Psoas muscle (tissue), 8 donors: Measurements from ENCODE around the gene CFAP46. TPM values are rescaled to one million over a fixed set of nuclear protein-coding genes. Genes with fewer than 3 reads are reported as not detected.

ENCODE experiments used
- ATAC-seq, 4 donors: fragments of 200-7000 bp; cut with Tn5 transposase; one replicate each; pipeline ENCODE4 v1.9.1; 2020; ENCODE audit warnings: moderate library complexity in 3 of 4, mild to moderate bottlenecking in 2 of 4
- DNase-seq, 2 donors: peaks; one replicate each; pipeline ENCODE4 v3.0.0-alpha.2; 2020
- H3K27ac ChIP-seq: fragments of 200-600 bp; one replicate; pipeline ENCODE4 v1.8.0; 2022
- H3K27me3 ChIP-seq, 3 donors: fragments of 200-600 bp in 1 of 3; one replicate each; pipeline versions ENCODE4 v1.6.1 to v1.8.0; 2013 to 2022; ENCODE audit warnings: low read length in 2 of 3, mild to moderate bottlenecking in 2 of 3, moderate library complexity in 1 of 3; ENCODE audit not compliant: insufficient read depth in 3 of 3
- H3K36me3 ChIP-seq, 2 donors: fragments of 200-600 bp in 1 of 2; one replicate each; pipeline versions ENCODE4 v1.6.1 to v1.8.0; 2013 to 2022; ENCODE audit warnings: low read depth in 1 of 2, mild to moderate bottlenecking in 1 of 2, moderate library complexity in 1 of 2; ENCODE audit not compliant: insufficient read depth in 1 of 2
- H3K4me1 ChIP-seq: fragments of 200-600 bp; one replicate; pipeline ENCODE4 v1.8.0; 2022
- H3K4me3 ChIP-seq: fragments of 200-600 bp; one replicate; pipeline ENCODE4 v1.8.0; 2022; ENCODE audit warnings: mild to moderate bottlenecking
- H3K9me3 ChIP-seq: fragments of 200-600 bp; one replicate; pipeline ENCODE4 v1.8.0; 2022
- WGBS, 3 donors: extraction: QIAGEN DNeasy Blood & Tissue Kit; methylation state at CpG; one replicate each; pipeline versions ENCODE4 v1.1.6 to v1.1.7; 2013; 5-methylcytosine and 5-hydroxymethylcytosine counted together
- intact Hi-C, 2 donors: fragments of 100-400 bp; cut with DNase I; formaldehyde crosslinking; loops; one replicate each; pipeline versions ENCODE4 v1.11.0 to v1.14.2; 2022
- polyA plus RNA-seq, 3 donors: library from polyadenylated mRNA; stranded (reverse); fragments of 200-250 nt; gene quantifications; one replicate each; pipeline ENCODE4 v1.2.3, GENCODE V29; 2013
- total RNA-seq, 4 donors: library from RNA; stranded (reverse); fragmentation: NEBNext Ultra II Directional in 2 of 4; extraction: Animal tissue kit (Norgen Biotek cat#: 25700) in 2 of 4; gene quantifications; one replicate each; pipeline versions ENCODE4 v1.2.1 to v1.2.4, GENCODE V29; 2021 to 2023
- TF ChIP-seq, protein P1 (sequence below): fragments of 200-600 bp; IDR thresholded peaks from one replicate; pipeline ENCODE4 v1.8.0; 2022; ENCODE audit warnings: antibody characterized with exemption
- donor health status: healthy with polysubstance abuse.
- donor health status: DM: no; HTN: no; CAD: no; lungs with moderate emphysema.
- donor health status: Bipolar disorder and iron deficiency.
- donor health status: healthy.
- donor health status: DM: yes; HTN: yes; CAD: no.
- donor health status: DM: no; HTN: no; CAD: no.
- donor health status: DM: no; HTN: no; CAD: no.
- donor health status: DM: yes; HTN: yes; CAD: no.

The CFAP46 gene
- total and polyA plus RNA-seq, 7 donors = 3.9 to 25.4 (median 13.8) TPM

DNA sequence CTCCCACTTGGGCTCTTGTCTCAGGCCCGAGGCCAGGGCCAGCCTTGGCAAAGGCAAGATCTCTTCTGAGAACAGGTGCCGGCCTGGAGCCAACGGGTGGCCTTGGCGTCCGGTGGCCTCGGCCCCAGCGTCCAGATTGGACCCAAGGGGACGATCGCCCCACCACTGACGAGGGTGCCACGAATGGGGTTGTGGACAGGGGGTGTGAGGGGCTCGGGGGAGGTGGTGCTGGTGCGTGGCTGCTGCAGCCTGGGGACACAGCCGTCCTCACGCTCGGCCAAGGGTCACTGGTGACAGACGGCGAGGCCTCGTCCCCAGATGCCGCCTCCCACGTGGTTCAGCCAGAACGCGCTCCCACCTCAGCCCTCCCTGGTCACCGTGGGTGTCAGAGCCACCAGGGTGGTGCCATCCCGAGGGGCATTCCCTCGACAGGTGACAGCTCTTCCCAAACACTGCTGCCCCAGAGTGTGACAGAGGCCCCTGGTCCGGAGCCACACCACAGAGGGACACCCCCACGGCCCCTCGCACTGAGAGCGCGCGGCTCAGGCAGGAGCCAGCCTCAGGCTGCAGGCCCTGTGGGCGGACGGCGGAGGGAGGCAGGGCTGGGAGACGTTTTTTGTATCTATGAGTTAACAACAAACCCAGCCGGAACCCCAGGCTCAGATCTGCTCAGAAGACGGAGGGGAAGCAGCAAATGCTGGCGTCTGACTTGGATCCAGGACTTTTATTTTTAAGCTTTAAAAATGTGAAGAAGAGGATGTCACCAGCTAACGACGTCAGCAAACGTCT, 18.5 kb upstream of the CFAP46 start:
- Histone ChIP-seq H3K4me1 (no peaks in the 10 kb centered on the region), H3K9me3 (no peaks in the 10 kb centered on the region), H3K27ac (no peak overlapping the region), H3K27me3 (peaks cover 0 to 61% (median 20%) of the 10 kb centered on the region in 3 donors), H3K36me3 (no peaks in the 10 kb centered on the region), H3K4me3 (no peak overlapping the region)
- intact Hi-C loops = no loop called here
- 54 to 73% (median 68%) methylated on average over 42 of the region's 42 CpGs for WGBS, 3 donors
- ATAC-seq (no peak), DNase-seq (peak in 1 of 2 donors; percentile 25)
- TF ChIP-seq, protein P1, sequence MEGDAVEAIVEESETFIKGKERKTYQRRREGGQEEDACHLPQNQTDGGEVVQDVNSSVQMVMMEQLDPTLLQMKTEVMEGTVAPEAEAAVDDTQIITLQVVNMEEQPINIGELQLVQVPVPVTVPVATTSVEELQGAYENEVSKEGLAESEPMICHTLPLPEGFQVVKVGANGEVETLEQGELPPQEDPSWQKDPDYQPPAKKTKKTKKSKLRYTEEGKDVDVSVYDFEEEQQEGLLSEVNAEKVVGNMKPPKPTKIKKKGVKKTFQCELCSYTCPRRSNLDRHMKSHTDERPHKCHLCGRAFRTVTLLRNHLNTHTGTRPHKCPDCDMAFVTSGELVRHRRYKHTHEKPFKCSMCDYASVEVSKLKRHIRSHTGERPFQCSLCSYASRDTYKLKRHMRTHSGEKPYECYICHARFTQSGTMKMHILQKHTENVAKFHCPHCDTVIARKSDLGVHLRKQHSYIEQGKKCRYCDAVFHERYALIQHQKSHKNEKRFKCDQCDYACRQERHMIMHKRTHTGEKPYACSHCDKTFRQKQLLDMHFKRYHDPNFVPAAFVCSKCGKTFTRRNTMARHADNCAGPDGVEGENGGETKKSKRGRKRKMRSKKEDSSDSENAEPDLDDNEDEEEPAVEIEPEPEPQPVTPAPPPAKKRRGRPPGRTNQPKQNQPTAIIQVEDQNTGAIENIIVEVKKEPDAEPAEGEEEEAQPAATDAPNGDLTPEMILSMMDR = no peak

DNA sequence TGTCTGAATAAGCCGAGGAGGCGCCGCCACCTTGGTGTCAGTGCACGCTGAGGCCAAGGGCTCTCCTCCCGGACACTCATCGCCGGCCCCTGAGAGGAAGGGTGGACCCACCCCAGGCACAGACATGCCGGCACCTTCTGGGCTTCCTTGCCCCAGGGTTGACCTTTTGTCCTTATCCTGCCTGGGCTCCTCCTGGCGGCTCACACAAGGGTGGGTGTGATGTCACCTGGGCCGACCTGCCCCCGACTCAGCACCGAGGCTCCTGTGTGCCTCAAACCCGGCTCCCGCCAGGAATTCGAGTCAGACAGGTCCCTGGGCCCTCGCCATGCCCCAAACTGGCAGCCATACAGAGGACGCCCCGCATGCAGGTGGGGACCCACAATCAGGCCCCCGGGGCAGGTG, 17.7 kb upstream of the CFAP46 start:
- 76 to 83% (median 83%) methylated on average over 14 to 19 of the region's 19 CpGs for WGBS, 3 donors
- intact Hi-C loops = no loop called here
- no peak overlapping the region for H3K4me3 ChIP-seq
- ATAC-seq (no peak), DNase-seq (no peak)
- H3K27me3 ChIP-seq = peaks cover 0 to 64% (median 18%) of the 10 kb centered on the region in 3 donors
- no peak overlapping the region for H3K27ac ChIP-seq
- TF ChIP-seq, protein P1 = no peak
- no peaks in the 10 kb centered on the region for H3K4me1 ChIP-seq
- H3K9me3 ChIP-seq = no peaks in the 10 kb centered on the region
- no peaks in the 10 kb centered on the region for H3K36me3 ChIP-seq

DNA sequence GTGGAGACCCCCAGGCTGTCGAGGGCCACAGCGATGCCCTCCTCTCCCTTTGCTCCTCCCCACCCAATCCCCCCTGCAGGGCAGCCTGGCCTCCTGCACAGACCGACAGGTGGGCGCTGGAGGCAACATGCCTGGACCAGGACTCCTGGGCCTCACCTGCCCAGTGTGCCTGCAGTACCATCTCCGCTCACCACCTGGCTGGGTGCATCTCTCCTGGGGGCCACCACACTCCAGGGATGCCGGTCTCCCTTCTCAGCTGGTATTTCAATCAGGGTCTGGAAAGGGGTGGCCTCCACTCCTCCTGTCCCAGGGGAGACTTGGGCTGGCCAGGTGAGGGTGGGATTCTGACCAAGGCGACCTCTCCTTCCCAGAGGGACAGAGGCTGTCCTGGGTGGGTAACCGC, 17.2 kb upstream of the CFAP46 start:
- peaks cover 0 to 65% (median 14%) of the 10 kb centered on the region in 3 donors for H3K27me3 ChIP-seq
- WGBS, 3 donors = 88 to 93% (median 91%) methylated on average over 7 to 8 of the region's 8 CpGs
- no peak overlapping the region for H3K27ac ChIP-seq
- H3K36me3 ChIP-seq = no peaks in the 10 kb centered on the region
- H3K4me1 ChIP-seq = no peaks in the 10 kb centered on the region
- H3K9me3 ChIP-seq = no peaks in the 10 kb centered on the region
- TF ChIP-seq, protein P1 = no peak
- ATAC-seq = no peak
- intact Hi-C loops = no loop called here
- H3K4me3 ChIP-seq = no peak overlapping the region
- no peak for DNase-seq

DNA sequence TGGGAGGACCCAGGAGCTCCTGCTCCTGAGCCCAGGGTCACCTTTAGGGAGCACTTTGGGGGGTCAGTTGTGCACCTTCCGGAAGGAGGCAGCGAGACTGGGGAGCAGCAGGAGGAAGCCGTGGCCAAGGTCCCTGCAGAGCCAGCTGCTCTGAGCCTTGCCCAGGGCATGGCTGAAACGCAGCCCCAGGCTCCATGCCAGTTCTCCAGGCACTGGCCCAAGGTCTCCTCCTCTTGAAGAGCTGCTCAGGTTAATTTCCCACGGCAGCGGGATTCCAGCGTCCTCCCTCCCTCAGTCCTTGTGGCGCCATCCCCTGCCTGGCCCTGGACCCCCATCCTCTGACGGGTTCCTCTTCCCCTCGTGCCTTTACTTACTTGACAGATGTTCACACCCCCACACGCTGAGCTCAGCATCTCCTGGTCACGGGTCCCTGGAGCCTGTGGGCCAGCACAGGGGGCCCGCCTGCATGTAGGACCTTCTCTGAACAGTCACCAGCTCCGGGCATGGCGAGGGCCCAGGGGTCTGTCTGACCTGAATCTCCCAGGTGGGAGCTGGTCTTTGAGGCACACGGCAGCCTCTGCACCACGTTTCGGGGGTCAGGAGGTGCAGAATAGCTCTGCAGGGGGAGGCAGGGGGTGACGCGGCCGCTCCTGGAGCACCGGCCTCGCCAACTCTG, 16.7 kb upstream of the CFAP46 start:
- TF ChIP-seq, protein P1 = no peak
- Histone ChIP-seq H3K4me3 (no peak overlapping the region), H3K27me3 (peaks cover 0 to 66% (median 10%) of the 10 kb centered on the region in 3 donors), H3K36me3 (no peaks in the 10 kb centered on the region), H3K27ac (no peak overlapping the region), H3K9me3 (no peaks in the 10 kb centered on the region), H3K4me1 (no peaks in the 10 kb centered on the region)
- intact Hi-C loops = no loop called here
- DNase-seq (no peak), ATAC-seq (peak in 1 of 4 donors; percentile 31)
- 43 to 53% (median 44%) methylated on average over 23 of the region's 23 CpGs for WGBS, 3 donors
